Subcutaneous adipose tissue (tissue), 4 donors: ENCODE data around the gene OSBPL10. TPM values are rescaled to one million over a fixed set of nuclear protein-coding genes. Genes with fewer than 3 reads are reported as not detected.

ENCODE experiments used
- CTCF ChIP-seq: fragments of 450-650 bp; IDR thresholded peaks from one replicate; pipeline ENCODE4 v1.5.1; 2016; ENCODE audit warnings: low read depth, mild to moderate bottlenecking, control low read depth, antibody characterized with exemption, moderate library complexity
- total RNA-seq, 4 donors: library from RNA; depleted of rRNA; stranded (reverse); fragments of >200 nt; gene quantifications; one replicate each; pipeline ENCODE4 v1.1.0, GENCODE V29; 2016

OSBPL10 gene
- total RNA-seq, 4 donors from 2014 or later: 7.3 to 72.7 (median 26.0) TPM

GRCh38 chr3:31743331-31744089 is 237.6 kb downstream of the OSBPL10 start:
- TF ChIP-seq CTCF: no peak

GRCh38 chr3:31740397-31740796 is 240.7 kb downstream of the OSBPL10 start:
- no peak for TF ChIP-seq CTCF

GRCh38 chr3:31738412-31738811 is 242.7 kb downstream of the OSBPL10 start:
- no peak for TF ChIP-seq CTCF

GRCh38 chr3:31735667-31736066 is 245.4 kb downstream of the OSBPL10 start:
- no peak for TF ChIP-seq CTCF

- TF ChIP-seq CTCF: no peak
Observed at GRCh38 chr3:31733234-31733667, 247.8 kb downstream of the OSBPL10 start.

GRCh38 chr3:31732548-31732947 is 248.5 kb downstream of the OSBPL10 start:
- TF ChIP-seq CTCF: no peak

- TF ChIP-seq CTCF: no peak
Observed at GRCh38 chr3:31729573-31729972, 251.5 kb downstream of the OSBPL10 start.
